Pancreas (tissue), 10 donors: ENCODE data around the gene OR10A2. TPM values are rescaled to one million over a fixed set of nuclear protein-coding genes. Genes with fewer than 3 reads are reported as not detected.
"Not testable (repeated sequence)": the region's sequence is repeated elsewhere in the genome, so short reads cannot be mapped to it uniquely, and the experiment has no call there.

Source experiments
- ATAC-seq, 4 donors: fragments of 200-7000 bp; cut with Tn5 transposase; one replicate each; pipeline versions ENCODE4 v1.8.0 to v1.9.1; 2020; ENCODE audit warnings: mild to moderate bottlenecking in 4 of 4, moderate library complexity in 4 of 4
- DNase-seq, 6 donors: peaks; one replicate each; pipeline ENCODE4 v3.0.0-alpha.2; 2020
- FAIRE-seq: peaks from 2 replicates; lab custom pipeline; 2012; peaks lifted over from hg19 to GRCh38; lab: Jason Lieb, UNC
- H3K27ac ChIP-seq, 4 donors: fragments of 200-600 bp; sonication (generic); 1 replicate in 3 of 4; 2 replicates in 1 of 4; pipeline versions ENCODE4 v1.5.0 to v1.8.0; 2020
- H3K27me3 ChIP-seq, 4 donors: fragments of 200-600 bp; one replicate each; pipeline ENCODE4 v1.8.0; 2021
- H3K36me3 ChIP-seq, 3 donors: fragments of 200-600 bp; sonication (generic) in 1 of 3; one replicate each; pipeline versions ENCODE4 v1.5.0 to v1.8.0; 2020 to 2021
- H3K4me1 ChIP-seq, 3 donors: fragments of 200-600 bp; one replicate each; pipeline ENCODE4 v1.8.0; 2021
- H3K4me3 ChIP-seq, 4 donors: fragments of 200-600 bp; sonication (generic) in 2 of 4; one replicate each; pipeline versions ENCODE4 v1.5.0 to v1.8.0; 2020 to 2021
- H3K9me3 ChIP-seq, 4 donors: fragments of 200-600 bp; one replicate each; pipeline ENCODE4 v1.8.0; 2021
- CTCF ChIP-seq, 4 donors: fragments of 200-600 bp; sonication (generic) in 3 of 4; IDR thresholded peaks; one replicate each; pipeline versions ENCODE4 v1.5.0 to v1.8.0; 2021; ENCODE audit warnings: antibody characterized with exemption in 4 of 4
- WGBS, 2 donors: extraction: QIAGEN DNeasy Blood & Tissue Kit; methylation state at CpG; one replicate each; pipeline ENCODE4 v1.1.7; 2013; 5-methylcytosine and 5-hydroxymethylcytosine counted together
- intact Hi-C, 3 donors: fragments of 100-400 bp; cut with DNase I; formaldehyde crosslinking; loops; one replicate each; pipeline versions ENCODE4 v1.11.1 to v1.14.2; 2022
- polyA plus RNA-seq, 2 donors: library from polyadenylated mRNA; stranded (reverse); fragments of 200-250 nt; gene quantifications; one replicate each; pipeline ENCODE4 v1.2.3, GENCODE V29; 2013
- total RNA-seq, 6 donors: library from RNA; stranded (reverse); fragmentation: NEBNext Ultra II Directional in 4 of 6; extraction: Animal tissue kit (Norgen Biotek cat#: 25700) in 4 of 6; gene quantifications; one replicate each; pipeline versions ENCODE4 v1.2.1 to v1.2.4, GENCODE V29; 2021 to 2023
- donor health status: healthy with polysubstance abuse.
- donor health status: DM: no; HTN: no; CAD: no; lungs with moderate emphysema.
- donor health status: DM: no; HTN: no; CAD: no.
- donor health status: control.
- donor health status: control.
- donor health status: Bipolar disorder and iron deficiency.
- donor health status: DM: yes; HTN: yes; CAD: no.
- donor health status: DM: no; HTN: no; CAD: no.
- donor health status: DM: no; HTN: no; CAD: no.
- donor health status: DM: yes; HTN: yes; CAD: no.

OR10A2 gene
- total and polyA plus RNA-seq, 8 donors = not detected

- no peak within 1 kb of the TSS for H3K4me3 ChIP-seq
- ATAC-seq (no peak), FAIRE-seq (no peak), DNase-seq (no peak)
- no peaks in the 10 kb centered on the region for H3K9me3 ChIP-seq
- WGBS, 2 donors = 69 to 83% methylated on average over 1 of the region's 1 CpG
- H3K4me1 ChIP-seq = no peaks in the 10 kb centered on the region
- no peak within 1 kb of the TSS for H3K27ac ChIP-seq
- TF ChIP-seq CTCF (IDR thresholded peaks at IDR 0.05) = no peak
- intact Hi-C loops = no loop called here
- no peaks in the 10 kb centered on the region for H3K36me3 ChIP-seq
- H3K27me3 ChIP-seq = no peaks in the 10 kb centered on the region
These were observed 13.5 kb downstream of the OR10A2 start, which contains the start of gene OR10A4 for GRCh38 chr11:6876325-6876724. TSS of gene OR10A4 (plus strand) at chr11:6876625. CDS start at chr11:6876648, 23 bp downstream.

GRCh38 chr11:6876914-6877313 is 14.1 kb downstream of the OR10A2 start:
- no peaks in the 10 kb centered on the region for H3K27me3 ChIP-seq
- ATAC-seq (no peak), DNase-seq (no peak), FAIRE-seq (no peak)
- intact Hi-C loops = no loop called here
- no peaks in the 10 kb centered on the region for H3K4me1 ChIP-seq
- no peaks in the 10 kb centered on the region for H3K36me3 ChIP-seq
- no peak for TF ChIP-seq CTCF (IDR thresholded peaks at IDR 0.05)
- no peak overlapping the region for H3K27ac ChIP-seq
- H3K4me3 ChIP-seq = no peak overlapping the region
- H3K9me3 ChIP-seq = no peaks in the 10 kb centered on the region
- WGBS, 2 donors = 67 to 89% methylated on average over 3 of the region's 3 CpGs

- Histone ChIP-seq H3K27ac (no peak overlapping the region), H3K27me3 (no peaks in the 10 kb centered on the region), H3K4me3 (no peak overlapping the region), H3K9me3 (no peaks in the 10 kb centered on the region), H3K4me1 (no peaks in the 10 kb centered on the region), H3K36me3 (no peaks in the 10 kb centered on the region)
- FAIRE-seq = no peak
- TF ChIP-seq CTCF (IDR thresholded peaks at IDR 0.05) = no peak
- no peak for DNase-seq
- intact Hi-C loops = no loop called here
- no peak for ATAC-seq
These were observed 19.9 kb downstream of the OR10A2 start for GRCh38 chr11:6882751-6883150.

- H3K4me1 ChIP-seq, H3K27me3 ChIP-seq, intact Hi-C loops, DNase-seq, ATAC-seq, H3K36me3 ChIP-seq, H3K4me3 ChIP-seq, FAIRE-seq, H3K27ac ChIP-seq, H3K9me3 ChIP-seq: not testable (repeated sequence)
- WGBS, 2 donors = 84 to 86% methylated on average over 5 of the region's 5 CpGs
These were observed 24.9 kb downstream of the OR10A2 start for GRCh38 chr11:6887711-6888110.

GRCh38 chr11:6888830-6889229 is 26.0 kb downstream of the OR10A2 start:
- intact Hi-C loops = no loop called here
- H3K9me3 ChIP-seq = peaks cover 0 to 2% (median 0%) of the 10 kb centered on the region in 4 donors
- no peak for ATAC-seq
- no peak overlapping the region for H3K27ac ChIP-seq
- H3K27me3 ChIP-seq = no peaks in the 10 kb centered on the region
- no peak for FAIRE-seq
- no peaks in the 10 kb centered on the region for H3K4me1 ChIP-seq
- no peak for DNase-seq
- no peak for TF ChIP-seq CTCF (IDR thresholded peaks at IDR 0.05)
- WGBS, 2 donors = 71 to 85% methylated on average over 4 of the region's 4 CpGs
- H3K4me3 ChIP-seq = no peak overlapping the region
- H3K36me3 ChIP-seq = no peaks in the 10 kb centered on the region
